Hematopoietic multipotent progenitor cell treated with erythropoietin and hydrocortisone succinate and interleukin-3 and kit ligand, for 15 days (in vitro differentiated cells): Measurements from ENCODE around the gene CDK2AP2.

Experiments
- DNase-seq: peaks from one replicate; pipeline ENCODE4 v3.0.0-alpha.2; 2015; ENCODE audit warnings: low spot score

Gene CDK2AP2

GRCh38 chr11:67466367-67466766 is 41.6 kb downstream of the CDK2AP2 start:
- DNase-seq = no peak

GRCh38 chr11:67465530-67465929 is 42.4 kb downstream of the CDK2AP2 start:
- DNase-seq = peak; percentile 55

GRCh38 chr11:67465189-67465510 is 42.8 kb downstream of the CDK2AP2 start:
- DNase-seq = no peak

- peak; percentile 89 for DNase-seq
Measured at GRCh38 chr11:67464411-67465188, 43.4 kb downstream of the CDK2AP2 start.

GRCh38 chr11:67463680-67464410 is 44.1 kb downstream of the CDK2AP2 start:
- peak; percentile 57 for DNase-seq

- no peak for DNase-seq
Measured at GRCh38 chr11:67463186-67463585, 44.8 kb downstream of the CDK2AP2 start.

- no peak for DNase-seq
Measured at GRCh38 chr11:67458266-67458665, 49.7 kb downstream of the CDK2AP2 start.

GRCh38 chr11:67457453-67457852 is 50.5 kb downstream of the CDK2AP2 start:
- DNase-seq = no peak
